Naive thymus-derived CD4-positive, alpha-beta T cell (primary cell): ENCODE data around the gene CCL15. TPM values are rescaled to one million over a fixed set of nuclear protein-coding genes. Genes with fewer than 3 reads are reported as not detected.

Experiments used
- ATAC-seq: fragments of 150-1000 bp; cut with Tn5 transposase; 2 replicates; pipeline ENCODE4 v1.10.0; 2021; ENCODE audit warnings: mild to moderate bottlenecking, moderate library complexity
- CTCF ChIA-PET: fragments of 350-600 bp; sonication (Branson Sonifier 250); formaldehyde crosslinking; loops from one replicate; lab custom pipeline; 2021; ENCODE audit warnings: antibody characterized with exemption; lab: Charles Lee
- POLR2A ChIA-PET: fragments of 350-600 bp; sonication (Branson Sonifier 250); formaldehyde crosslinking; loops from one replicate; lab custom pipeline; 2021; ENCODE audit warnings: antibody characterized with exemption, inconsistent platforms; lab: Charles Lee
- DNase-seq, 9 donors: peaks; one replicate each; pipeline versions ENCODE4 v3.0.0 to v3.0.0-alpha.2; 2020 to 2022; ENCODE audit warnings: mixed read lengths in 1 of 9
- H3K27ac ChIP-seq: one replicate; pipeline ENCODE4 v1.7.0; 2013; ENCODE audit warnings: mild to moderate bottlenecking, low read depth, low read length, moderate library complexity
- H3K27me3 ChIP-seq, 2 donors: one replicate each; pipeline ENCODE4 v1.7.0; 2013; ENCODE audit warnings: low read length in 2 of 2, mild to moderate bottlenecking in 2 of 2, moderate library complexity in 2 of 2; ENCODE audit not compliant: control insufficient read depth in 2 of 2, insufficient read depth in 2 of 2
- H3K36me3 ChIP-seq, 3 experiments: 1 replicate in 2 of 3; 2 replicates in 1 of 3; pipeline ENCODE4 v1.7.0; 2013; ENCODE audit warnings: low read length in 3 of 3, mild to moderate bottlenecking in 3 of 3, moderate library complexity in 1 of 3; ENCODE audit not compliant: insufficient read depth in 3 of 3, control insufficient read depth in 2 of 3
- H3K4me1 ChIP-seq, 2 donors: one replicate each; pipeline ENCODE4 v1.7.0; 2013; ENCODE audit warnings: low read length in 2 of 2, mild to moderate bottlenecking in 2 of 2, moderate library complexity in 1 of 2; ENCODE audit not compliant: control insufficient read depth in 2 of 2, insufficient read depth in 2 of 2
- H3K4me3 ChIP-seq: 2 replicates; pipeline ENCODE4 v1.7.0; 2013; ENCODE audit warnings: mild to moderate bottlenecking, low read length
- H3K9me3 ChIP-seq, 3 experiments: 1 replicate in 2 of 3; 2 replicates in 1 of 3; pipeline ENCODE4 v1.7.0; 2013; ENCODE audit warnings: low read length in 3 of 3; ENCODE audit not compliant: control insufficient read depth in 2 of 3
- H3K27ac Mint-ChIP-seq, 9 donors: one replicate each; pipeline ENCODE4 v1.8.0; 2020 to 2022; ENCODE audit warnings: mixed read lengths in 9 of 9, mild to moderate bottlenecking in 8 of 9, moderate library complexity in 5 of 9, inconsistent platforms in 2 of 9
- H3K27me3 Mint-ChIP-seq, 5 donors: one replicate each; pipeline ENCODE4 v1.8.0; 2021 to 2022; ENCODE audit warnings: mixed read lengths in 5 of 5, mild to moderate bottlenecking in 1 of 5
- H3K36me3 Mint-ChIP-seq, 5 donors: one replicate each; pipeline ENCODE4 v1.8.0; 2020 to 2022; ENCODE audit warnings: mixed read lengths in 5 of 5, mild to moderate bottlenecking in 3 of 5, inconsistent platforms in 1 of 5
- H3K4me1 Mint-ChIP-seq, 7 donors: one replicate each; pipeline ENCODE4 v1.8.0; 2020 to 2022; ENCODE audit warnings: mixed read lengths in 7 of 7, mild to moderate bottlenecking in 3 of 7, inconsistent platforms in 1 of 7
- H3K4me3 Mint-ChIP-seq, 10 donors: one replicate each; pipeline ENCODE4 v1.8.0; 2020 to 2022; ENCODE audit warnings: mild to moderate bottlenecking in 10 of 10, mixed read lengths in 10 of 10, moderate library complexity in 6 of 10, inconsistent platforms in 2 of 10
- H3K9me3 Mint-ChIP-seq, 11 donors: one replicate each; pipeline ENCODE4 v1.8.0; 2020 to 2022; ENCODE audit warnings: mixed read lengths in 11 of 11, mild to moderate bottlenecking in 4 of 11, inconsistent platforms in 1 of 11, moderate library complexity in 1 of 11
- intact Hi-C, 2 donors: fragments of 100-400 bp; cut with micrococcal nuclease; formaldehyde crosslinking; loops; one replicate each; pipeline ENCODE4 v1.15.1; 2023
- polyA plus RNA-seq, 2 donors: library from polyadenylated mRNA; unstranded; fragments of 300-500 nt; fragmentation: Illumina TruSeq; gene quantifications; one replicate each; pipeline ENCODE4 v1.2.3, GENCODE V29; 2021
- total RNA-seq, 6 experiments: library from RNA in 5 of 6; stranded (reverse) in 5 of 6; gene quantifications; 1 replicate in 5 of 6; 2 replicates in 1 of 6; pipeline ENCODE4 v1.2.3 and lab custom pipeline; 2021 to 2026

CCL15 gene
- total and polyA plus RNA-seq, 7 experiments from 2014 or later, result not detected

DNA sequence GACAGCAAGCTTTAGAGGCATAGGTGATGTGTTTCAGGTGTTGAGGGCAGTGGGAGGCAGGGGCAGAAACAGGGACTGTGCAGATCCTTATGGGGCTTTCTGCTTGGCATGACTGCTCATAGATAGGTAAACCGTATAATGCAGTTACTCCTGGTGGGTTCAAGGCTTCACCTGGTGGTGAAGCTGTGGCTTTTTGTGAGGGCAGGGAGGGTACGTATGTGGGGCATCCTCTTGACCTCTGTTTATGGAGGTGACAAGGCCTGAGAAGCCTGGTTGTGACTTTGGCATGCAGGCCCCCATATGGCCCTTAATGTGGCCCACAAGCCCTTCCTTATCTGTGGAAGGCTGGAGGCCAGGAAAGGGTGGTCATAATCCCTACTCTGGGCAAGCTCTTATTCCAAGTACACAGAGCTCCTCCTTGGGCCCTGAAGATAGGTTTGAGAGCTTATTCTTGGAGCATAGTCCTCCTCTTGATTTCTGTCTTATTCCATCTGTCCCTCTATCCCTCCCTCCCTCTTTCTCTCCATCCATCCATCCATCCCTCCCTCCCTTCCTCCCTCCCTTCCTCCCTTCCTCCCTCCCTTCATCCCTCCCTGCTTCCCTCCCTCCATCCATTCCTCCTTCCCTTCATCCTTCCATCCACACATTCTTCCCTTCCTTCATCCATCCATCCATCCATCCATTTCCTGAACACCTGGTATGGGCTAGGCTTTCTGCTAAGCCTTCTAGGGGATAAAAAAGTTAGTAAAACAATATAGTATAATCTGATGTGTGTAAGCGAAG is 18.8 kb downstream of the CCL15 start:
- Mint-ChIP-seq H3K27ac (no peak overlapping the region), H3K4me3 (no peak overlapping the region), H3K4me1 (no peaks in the 10 kb centered on the region), H3K9me3 (no peaks in the 10 kb centered on the region), H3K27me3 (peaks cover 0 to 10% (median 7%) of the 10 kb centered on the region in 5 donors), H3K36me3 (no peaks in the 10 kb centered on the region)
- DNase-seq, result no peak
- intact Hi-C loops, result no loop called here
- Histone ChIP-seq H3K36me3 (no peaks in the 10 kb centered on the region), H3K4me3 (no peak overlapping the region), H3K9me3 (no peaks in the 10 kb centered on the region), H3K27ac (no peak overlapping the region), H3K27me3 (no peaks in the 10 kb centered on the region), H3K4me1 (no peaks in the 10 kb centered on the region)
- POLR2A ChIA-PET, result no interaction called here
- ATAC-seq, result no peak
- CTCF ChIA-PET, result no interaction called here

DNA sequence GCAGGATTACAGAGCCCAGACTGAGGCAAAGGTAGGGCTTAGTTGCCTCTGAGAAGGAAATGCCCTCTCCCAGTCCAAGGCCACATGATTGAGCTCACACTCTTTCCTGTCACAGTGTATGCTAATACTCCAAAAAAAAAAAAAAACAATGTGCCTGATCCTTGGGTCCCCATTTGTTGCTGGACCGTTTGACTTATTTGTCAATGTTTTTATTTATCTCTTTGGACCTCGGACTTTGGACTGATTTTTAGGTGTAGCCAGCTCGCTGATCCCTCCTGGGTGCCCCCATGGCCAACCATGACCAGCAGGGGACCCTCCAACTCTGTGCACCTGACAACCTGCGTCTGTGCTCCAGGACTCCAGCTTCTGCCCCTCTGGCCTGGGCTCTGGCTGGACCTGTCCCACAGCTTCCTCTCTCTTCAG is 19.4 kb downstream of the CCL15 start:
- no peak overlapping the region for H3K27ac ChIP-seq
- H3K36me3 ChIP-seq, result no peaks in the 10 kb centered on the region
- no peaks in the 10 kb centered on the region for H3K9me3 Mint-ChIP-seq
- no peaks in the 10 kb centered on the region for H3K27me3 ChIP-seq
- H3K4me3 Mint-ChIP-seq, result no peak overlapping the region
- peaks cover under 1 to 10% (median 7%) of the 10 kb centered on the region in 5 donors for H3K27me3 Mint-ChIP-seq
- DNase-seq, result no peak
- no peaks in the 10 kb centered on the region for H3K4me1 Mint-ChIP-seq
- H3K9me3 ChIP-seq, result no peaks in the 10 kb centered on the region
- no peak overlapping the region for H3K4me3 ChIP-seq
- ChIA-PET CTCF (no interaction called here), POLR2A (no interaction called here)
- ATAC-seq, result no peak
- intact Hi-C loops, result no loop called here
- no peak overlapping the region for H3K27ac Mint-ChIP-seq
- no peaks in the 10 kb centered on the region for H3K36me3 Mint-ChIP-seq
- no peaks in the 10 kb centered on the region for H3K4me1 ChIP-seq

DNA sequence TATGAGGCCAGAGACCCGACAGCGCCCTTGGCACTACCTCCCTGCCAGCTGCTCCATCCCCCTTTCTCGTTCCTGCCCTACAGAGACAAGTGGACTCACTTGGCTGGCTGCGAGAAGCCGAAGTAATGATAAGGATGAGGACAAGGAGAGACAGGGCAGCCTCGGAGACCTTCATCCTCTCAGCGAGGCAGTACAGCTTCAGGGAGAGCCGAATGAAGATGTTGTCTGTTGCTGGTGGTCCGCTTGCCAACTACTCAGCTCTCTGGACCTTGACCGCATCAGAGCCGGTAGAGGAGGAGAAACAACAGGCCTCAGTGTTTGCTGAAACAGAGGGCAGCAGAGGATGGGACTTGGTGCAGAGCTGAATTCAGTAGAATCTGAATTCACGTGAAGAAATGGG is 20.1 kb downstream of the CCL15 start, which contains the start of gene CCL16:
CCL16 (minus strand) TSS at position 252 of the 400 bp plus-strand sequence; CDS start at position 175, 77 bp downstream.
- no peaks in the 10 kb centered on the region for H3K27me3 ChIP-seq
- H3K4me1 ChIP-seq, result no peaks in the 10 kb centered on the region
- ATAC-seq (no peak), DNase-seq (no peak)
- no peak within 1 kb of the TSS for H3K27ac ChIP-seq
- H3K4me3 ChIP-seq, result no peak within 1 kb of the TSS
- no peaks in the 10 kb centered on the region for H3K9me3 ChIP-seq
- ChIA-PET POLR2A (no interaction called here), CTCF (no interaction called here)
- intact Hi-C loops, result no loop called here
- no peak within 1 kb of the TSS for H3K27ac Mint-ChIP-seq
- no peak within 1 kb of the TSS for H3K4me3 Mint-ChIP-seq
- H3K36me3 ChIP-seq, result no peaks in the 10 kb centered on the region
- peaks cover 7 to 12% (median 7%) of the 10 kb centered on the region in 5 donors for H3K27me3 Mint-ChIP-seq
- no peaks in the 10 kb centered on the region for H3K36me3 Mint-ChIP-seq
- H3K4me1 Mint-ChIP-seq, result peaks cover 0 to 5% (median 0%) of the 10 kb centered on the region in 7 donors
- no peaks in the 10 kb centered on the region for H3K9me3 Mint-ChIP-seq

DNA sequence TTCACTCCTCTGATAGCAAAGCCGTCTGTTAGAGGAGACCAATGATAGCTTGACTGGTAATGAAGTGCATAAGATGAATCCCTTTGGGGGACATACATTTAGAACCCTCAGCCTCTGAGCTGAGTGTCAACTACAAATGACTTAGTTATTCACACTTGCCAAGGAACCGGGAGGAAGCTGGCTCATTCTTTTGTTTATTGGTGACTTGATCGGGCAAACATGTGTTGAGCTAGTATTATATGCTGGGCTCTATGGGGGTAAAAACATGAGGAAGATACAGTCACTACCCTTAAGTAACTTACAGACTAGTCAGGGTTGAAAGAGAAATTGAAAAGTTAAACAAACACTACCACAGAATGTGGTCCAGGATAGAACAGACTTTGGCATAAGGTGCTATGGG is 23.0 kb downstream of the CCL15 start:
- Mint-ChIP-seq H3K27me3 (peaks cover 7 to 9% (median 7%) of the 10 kb centered on the region in 5 donors), H3K4me1 (peaks cover 0 to 5% (median 0%) of the 10 kb centered on the region in 7 donors), H3K36me3 (no peaks in the 10 kb centered on the region), H3K27ac (no peak overlapping the region), H3K4me3 (no peak overlapping the region), H3K9me3 (no peaks in the 10 kb centered on the region)
- intact Hi-C loops, result no loop called here
- Histone ChIP-seq H3K36me3 (no peaks in the 10 kb centered on the region), H3K4me1 (no peaks in the 10 kb centered on the region), H3K4me3 (no peak overlapping the region), H3K27me3 (no peaks in the 10 kb centered on the region), H3K9me3 (no peaks in the 10 kb centered on the region), H3K27ac (no peak overlapping the region)
- ChIA-PET POLR2A (no interaction called here), CTCF (interaction anchor here (1.1 kb wide), 1 partner anchor 9 kb away, joined by 4 read pairs; no protein-coding TSS in a partner anchor)
- no peak for ATAC-seq
- no peak for DNase-seq

DNA sequence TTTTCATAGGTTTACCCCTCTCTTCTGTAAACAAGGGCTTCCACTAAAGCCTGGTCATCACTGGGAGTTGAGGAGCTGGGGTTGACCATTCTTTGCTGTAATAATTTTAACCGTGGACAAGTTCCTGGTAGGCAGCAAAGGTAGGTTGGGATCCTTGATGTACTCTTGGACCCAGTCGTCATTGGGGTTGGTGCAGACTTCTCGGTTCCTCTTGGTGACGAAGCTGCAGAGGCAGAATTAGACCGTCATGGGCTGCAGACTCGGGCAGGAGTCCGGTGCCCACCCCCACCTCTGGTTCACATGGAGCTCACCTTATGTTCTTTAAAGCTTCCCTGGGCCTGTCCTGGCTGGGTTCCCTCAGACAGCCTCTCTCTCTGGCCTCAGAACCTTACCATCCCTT is 23.8 kb downstream of the CCL15 start:
- Histone ChIP-seq H3K27ac (no peak overlapping the region), H3K36me3 (no peaks in the 10 kb centered on the region), H3K9me3 (no peaks in the 10 kb centered on the region), H3K4me1 (no peaks in the 10 kb centered on the region), H3K4me3 (no peak overlapping the region), H3K27me3 (no peaks in the 10 kb centered on the region)
- H3K9me3 Mint-ChIP-seq, result no peaks in the 10 kb centered on the region
- ATAC-seq, result no peak
- H3K36me3 Mint-ChIP-seq, result no peaks in the 10 kb centered on the region
- ChIA-PET CTCF (interaction anchor here (1.1 kb wide), 1 partner anchor 8 kb away, joined by 4 read pairs; no protein-coding TSS in a partner anchor), POLR2A (no interaction called here)
- no peak overlapping the region for H3K27ac Mint-ChIP-seq
- DNase-seq, result no peak
- intact Hi-C loops, result no loop called here
- H3K4me1 Mint-ChIP-seq, result peaks cover 0 to 5% (median 0%) of the 10 kb centered on the region in 7 donors
- H3K27me3 Mint-ChIP-seq, result peaks cover 7 to 9% (median 7%) of the 10 kb centered on the region in 5 donors
- H3K4me3 Mint-ChIP-seq, result no peak overlapping the region

DNA sequence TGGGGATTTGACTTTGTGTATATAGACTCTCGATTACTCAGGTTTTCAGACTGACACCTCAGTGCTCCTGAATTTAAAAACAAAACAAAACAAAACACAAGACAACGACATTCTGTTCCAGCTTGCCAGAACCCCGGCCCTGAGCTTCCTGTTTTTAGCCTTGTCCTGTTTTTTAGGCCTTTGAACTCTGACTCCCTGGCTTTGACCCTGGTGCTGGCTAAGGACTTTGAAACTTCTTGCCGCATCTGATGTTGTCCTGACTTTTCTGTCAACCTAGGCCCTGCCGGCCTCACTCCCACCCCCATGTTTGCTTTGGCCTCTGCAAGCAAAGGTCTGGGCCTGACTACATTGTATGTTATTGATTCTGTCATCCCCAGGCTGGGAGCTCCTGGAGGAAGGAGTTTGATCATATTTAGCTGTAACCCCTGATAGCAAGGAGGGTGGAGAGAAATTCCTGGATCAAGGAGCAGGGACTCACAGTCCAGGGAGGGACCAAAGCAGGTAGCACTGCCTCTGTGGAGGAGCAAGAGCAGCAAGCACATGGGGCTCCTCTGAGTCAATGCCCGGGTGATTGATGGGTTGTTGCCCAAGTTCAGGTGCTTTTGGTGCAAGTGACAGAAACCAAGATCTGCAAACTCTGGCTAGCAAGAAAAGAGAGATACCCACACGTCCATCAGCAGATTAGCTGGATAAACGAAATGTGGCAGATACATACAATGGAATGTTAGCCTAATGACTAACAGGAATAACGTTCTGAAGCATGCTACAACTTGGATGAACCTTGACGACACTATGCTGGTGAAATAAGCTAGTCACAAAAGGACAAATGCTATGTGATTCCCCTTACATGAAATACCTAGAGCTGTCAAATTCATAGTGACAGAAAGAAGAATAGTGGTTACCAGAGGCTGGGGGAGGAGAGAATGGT is 27.8 kb downstream of the CCL15 start:
- peaks cover 0 to 9% (median 0%) of the 10 kb centered on the region in 7 donors for H3K4me1 Mint-ChIP-seq
- ChIA-PET CTCF (no interaction called here), POLR2A (no interaction called here)
- DNase-seq, result no peak
- no peak overlapping the region for H3K4me3 Mint-ChIP-seq
- no peak overlapping the region for H3K27ac ChIP-seq
- no peak overlapping the region for H3K4me3 ChIP-seq
- no peaks in the 10 kb centered on the region for H3K36me3 ChIP-seq
- no peaks in the 10 kb centered on the region for H3K27me3 ChIP-seq
- no peak overlapping the region for H3K27ac Mint-ChIP-seq
- no peaks in the 10 kb centered on the region for H3K4me1 ChIP-seq
- intact Hi-C loops, result loop anchor here in 1 of 2 donors (5.0 kb wide), 1 partner anchor 1264 kb away; no protein-coding TSS in a partner anchor
- peaks cover 0 to 11% (median 7%) of the 10 kb centered on the region in 5 donors for H3K27me3 Mint-ChIP-seq
- no peaks in the 10 kb centered on the region for H3K9me3 Mint-ChIP-seq
- H3K9me3 ChIP-seq, result no peaks in the 10 kb centered on the region
- H3K36me3 Mint-ChIP-seq, result no peaks in the 10 kb centered on the region
- no peak for ATAC-seq
